H1 (cell line): Measurements from ENCODE around the gene FANCE. TPM values are rescaled to one million over a fixed set of nuclear protein-coding genes. Genes with fewer than 3 reads are reported as not detected.

Source experiments
- ASH2L ChIP-seq: fragments of 200-600, 300-600 bp; sonication (generic); IDR thresholded peaks from one replicate; pipeline ENCODE4 v1.7.1; 2017; ENCODE audit warnings: low read length
- ATF2 ChIP-seq: IDR thresholded peaks from 2 replicates; pipeline ENCODE4 v1.6.1; 2012; ENCODE audit warnings: low read length, inconsistent platforms
- CHD2 ChIP-seq: IDR thresholded peaks from 2 replicates; pipeline ENCODE4 v1.6.1; 2012; ENCODE audit warnings: low read length, improper control_type of control experiment
- EGR1 ChIP-seq: IDR thresholded peaks from 2 replicates; pipeline ENCODE4 v1.6.1; 2011; ENCODE audit warnings: low read depth, low read length, borderline replicate concordance
- EZH2 ChIP-seq: fragments of 200-600 bp; sonication (generic); IDR thresholded peaks from 2 replicates; pipeline ENCODE4 v1.7.1; 2012; ENCODE audit warnings: low read depth, mild to moderate bottlenecking, moderate library complexity, low read length, inconsistent platforms; ENCODE audit not compliant: severe bottlenecking
- JUN ChIP-seq: IDR thresholded peaks from 2 replicates; pipeline ENCODE4 v1.6.1; 2011; ENCODE audit warnings: low read depth, mild to moderate bottlenecking, improper control_type of control experiment, low read length
- KDM4A ChIP-seq: IDR thresholded peaks from one replicate; pipeline ENCODE4 v1.7.1; 2012; ENCODE audit warnings: low read depth, mild to moderate bottlenecking, moderate library complexity, low read length, inconsistent platforms; ENCODE audit not compliant: severe bottlenecking
- MAX ChIP-seq: IDR thresholded peaks from 2 replicates; pipeline ENCODE4 v1.6.1; 2012; ENCODE audit warnings: inconsistent platforms
- SUZ12 ChIP-seq: fragments of 200-600 bp; sonication (generic); IDR thresholded peaks from 2 replicates; pipeline ENCODE4 v1.6.1; 2012; ENCODE audit warnings: mild to moderate bottlenecking, inconsistent platforms, low read length, moderate library complexity, mixed read lengths
- TAF1 ChIP-seq: IDR thresholded peaks from 2 replicates; pipeline ENCODE4 v1.6.1; 2011; ENCODE audit warnings: mild to moderate bottlenecking, low read depth, low read length
- TAF7 ChIP-seq: optimal IDR thresholded peaks from 2 replicates; pipeline ENCODE3; 2011; ENCODE audit warnings: low read depth, mild to moderate bottlenecking, inconsistent platforms, low read length, moderate library complexity, borderline replicate concordance
- TBP ChIP-seq: IDR thresholded peaks from 2 replicates; pipeline ENCODE4 v1.6.1; 2011; ENCODE audit warnings: low read depth, low read length, improper control_type of control experiment
- USF2 ChIP-seq: IDR thresholded peaks from 2 replicates; pipeline ENCODE4 v1.6.1; 2011; ENCODE audit warnings: low read length, improper control_type of control experiment
- polyA plus RNA-seq, 7 experiments: library from polyadenylated mRNA; depleted of rRNA in 3 of 7; stranded (reverse) in 5 of 7; unstranded in 2 of 7; fragments of >200 nt in 5 of 7; fragments of 200-250 nt in 2 of 7; gene quantifications; 1 replicate in 5 of 7; 2 replicates in 1 of 7; 4 replicates in 1 of 7; pipeline versions ENCODE4 v1.2.1 to v1.2.3, GENCODE V29; 2011 to 2013; ENCODE audit warnings: missing spikeins in 2 of 7, mixed read lengths in 2 of 7
- total RNA-seq: library from RNA; stranded (reverse); fragmentation: NEBNext Ultra II Directional; extraction: Animal tissue kit (Norgen Biotek cat#: 25700); gene quantifications from 2 replicates; pipeline ENCODE4 v1.2.1, GENCODE V29; 2021

The FANCE gene
- total and polyA plus RNA-seq, 2 of the 8 experiments (the other 6 are each of a cell fraction or from before 2014, with no cell fraction given), result 16.1 to 17.0 TPM

- TF ChIP-seq USF2, result peak; percentile 2; the same call in 1 of the 2 replicates
- TF ChIP-seq EGR1, result no peak
- no peak for TF ChIP-seq TAF7
- peak; percentile 56; the same call in 1 of the 2 replicates for TF ChIP-seq ATF2
- TF ChIP-seq SUZ12, result no peak
- no peak for TF ChIP-seq JUN
- no peak for TF ChIP-seq TAF1
- TF ChIP-seq EZH2, result no peak
- TF ChIP-seq CHD2, result no peak
- TF ChIP-seq MAX, result no peak
- no peak for TF ChIP-seq KDM4A
- no peak for TF ChIP-seq TBP
- no peak for TF ChIP-seq ASH2L
Observed at GRCh38 chr6:35474131-35474941, 22.2 kb downstream of the FANCE start (continued).
